SK-N-MC (cell line): ENCODE data around the gene PCSK5.

ENCODE experiments used
- EZH2 ChIP-seq: fragments of 200-600 bp; sonication (generic); IDR thresholded peaks from one replicate; pipeline ENCODE4 v1.6.1; 2017; ENCODE audit warnings: antibody characterized with exemption
- FOXP2 ChIP-seq: optimal IDR thresholded peaks from 2 replicates; pipeline ENCODE3; 2011; ENCODE audit warnings: mild to moderate bottlenecking, moderate library complexity; ENCODE audit not compliant: insufficient read depth; ENCODE audit errors: extremely low read length, control extremely low read depth
- POLR2AphosphoS5 ChIP-seq: IDR thresholded peaks from 2 replicates; pipeline ENCODE4 v1.6.1; 2012; ENCODE audit warnings: mild to moderate bottlenecking, low read depth, low read length, borderline replicate concordance

DNA sequence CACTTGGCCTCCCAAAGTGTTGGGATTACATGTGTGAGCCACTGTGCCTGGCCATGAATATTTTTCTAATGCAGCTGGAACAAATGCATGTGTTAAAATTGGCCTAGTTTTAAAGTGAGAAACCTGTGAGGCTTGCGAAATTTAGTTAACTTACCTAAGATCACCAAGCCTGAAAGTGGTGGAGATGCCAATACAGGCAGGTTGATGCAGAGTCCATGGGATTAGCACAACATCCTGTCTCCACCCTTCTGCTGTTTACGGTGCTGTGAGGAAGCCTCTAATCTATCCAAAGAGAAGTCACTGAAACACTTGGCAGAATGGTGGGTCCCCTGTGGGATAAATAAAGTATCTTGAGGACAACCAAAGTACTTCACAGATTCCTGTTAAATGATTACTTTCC lies 98.2 kb downstream of the PCSK5 start:
- TF ChIP-seq POLR2AphosphoS5 (no peak), EZH2 (no peak), FOXP2 (no peak)
